MV-4-11 (cell line): ENCODE results near the gene STX16.

ENCODE experiments used
- DNase-seq: peaks from one replicate; lab custom pipeline; 2025; lab: John Stamatoyannopoulos, UW

The STX16 gene

DNA sequence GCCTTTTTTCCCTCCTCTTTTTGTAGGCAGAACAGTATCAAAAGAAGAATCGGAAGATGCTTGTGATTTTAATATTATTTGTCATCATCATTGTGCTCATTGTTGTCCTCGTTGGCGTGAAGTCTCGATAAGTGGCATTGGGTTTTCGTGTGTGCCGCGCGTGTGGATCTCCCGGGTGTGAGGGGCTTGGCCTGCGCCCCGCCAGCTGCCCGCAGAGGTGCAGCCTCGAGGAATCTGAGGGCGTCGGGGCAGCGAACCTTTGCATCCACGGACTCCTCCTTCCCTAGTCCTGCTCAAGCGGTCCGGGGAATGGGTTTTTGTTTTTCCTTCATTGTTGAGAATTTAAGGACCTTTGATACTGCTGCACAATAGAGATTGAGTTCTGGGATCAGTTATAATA, 25.1 kb downstream of the STX16 start:
- DNase-seq: no peak

DNA sequence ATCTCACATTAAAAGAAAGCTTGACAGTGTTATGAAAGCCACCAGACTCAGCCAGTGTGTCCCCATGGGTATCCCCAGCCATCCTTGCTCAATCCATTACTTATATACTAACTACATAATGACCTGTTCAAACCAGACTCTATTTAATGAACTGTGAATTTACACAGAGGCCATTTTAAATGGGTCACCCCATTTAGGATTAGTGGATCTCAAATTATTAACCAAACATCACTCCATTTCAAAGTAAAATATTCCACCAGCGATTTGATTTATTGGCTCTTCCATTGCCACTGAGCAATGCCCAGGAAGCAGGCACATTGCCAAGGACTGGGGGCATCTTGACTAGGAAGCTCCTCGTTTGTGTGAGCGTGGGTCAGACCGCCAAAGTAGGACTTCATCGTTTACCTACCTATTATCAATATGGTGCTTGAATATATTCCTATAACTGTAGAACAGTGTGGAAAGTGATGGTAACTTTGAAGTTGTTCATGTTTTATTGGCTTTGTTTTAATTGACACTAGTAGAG, 26.1 kb downstream of the STX16 start:
- no peak for DNase-seq

DNA sequence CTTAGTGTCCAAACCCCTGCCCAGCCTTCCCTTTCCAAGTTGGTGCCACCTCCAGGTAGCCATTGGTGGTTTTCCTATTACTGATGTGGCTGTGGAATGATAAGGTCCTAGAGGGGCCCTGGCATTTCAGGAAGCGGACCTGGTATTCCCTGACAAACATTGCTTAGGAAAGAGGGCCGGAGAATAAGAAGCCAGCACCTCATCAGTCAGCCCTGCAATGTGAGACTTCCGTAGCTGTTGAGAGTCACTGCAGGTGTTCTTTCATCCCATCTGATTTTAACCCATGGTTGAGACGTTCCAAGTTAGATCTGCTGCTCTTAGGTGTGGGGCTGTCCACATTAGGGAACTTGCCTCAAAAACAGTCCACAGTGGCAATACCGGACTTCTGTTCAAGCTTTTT, 26.7 kb downstream of the STX16 start:
- DNase-seq: no peak

DNA sequence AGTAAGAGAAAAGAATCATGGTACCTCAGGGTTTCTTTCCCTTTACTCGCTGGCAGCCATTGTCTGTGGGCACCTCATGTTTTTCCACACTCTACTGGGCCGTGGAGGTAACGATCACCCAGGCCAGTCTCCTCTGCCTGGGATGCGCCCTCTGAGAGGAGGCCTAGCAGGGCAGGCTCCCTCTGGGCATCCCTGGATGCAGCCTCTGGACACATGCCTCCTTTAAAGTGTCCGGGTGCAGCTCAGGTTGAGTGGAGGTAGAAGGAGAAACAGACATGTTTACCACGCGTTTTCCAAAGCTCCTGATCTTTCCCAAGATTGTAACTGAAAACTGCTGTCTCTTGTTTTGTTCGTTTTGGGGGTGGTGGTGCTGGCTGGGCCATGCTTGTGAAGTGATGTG, 27.7 kb downstream of the STX16 start:
- DNase-seq: no peak

DNA sequence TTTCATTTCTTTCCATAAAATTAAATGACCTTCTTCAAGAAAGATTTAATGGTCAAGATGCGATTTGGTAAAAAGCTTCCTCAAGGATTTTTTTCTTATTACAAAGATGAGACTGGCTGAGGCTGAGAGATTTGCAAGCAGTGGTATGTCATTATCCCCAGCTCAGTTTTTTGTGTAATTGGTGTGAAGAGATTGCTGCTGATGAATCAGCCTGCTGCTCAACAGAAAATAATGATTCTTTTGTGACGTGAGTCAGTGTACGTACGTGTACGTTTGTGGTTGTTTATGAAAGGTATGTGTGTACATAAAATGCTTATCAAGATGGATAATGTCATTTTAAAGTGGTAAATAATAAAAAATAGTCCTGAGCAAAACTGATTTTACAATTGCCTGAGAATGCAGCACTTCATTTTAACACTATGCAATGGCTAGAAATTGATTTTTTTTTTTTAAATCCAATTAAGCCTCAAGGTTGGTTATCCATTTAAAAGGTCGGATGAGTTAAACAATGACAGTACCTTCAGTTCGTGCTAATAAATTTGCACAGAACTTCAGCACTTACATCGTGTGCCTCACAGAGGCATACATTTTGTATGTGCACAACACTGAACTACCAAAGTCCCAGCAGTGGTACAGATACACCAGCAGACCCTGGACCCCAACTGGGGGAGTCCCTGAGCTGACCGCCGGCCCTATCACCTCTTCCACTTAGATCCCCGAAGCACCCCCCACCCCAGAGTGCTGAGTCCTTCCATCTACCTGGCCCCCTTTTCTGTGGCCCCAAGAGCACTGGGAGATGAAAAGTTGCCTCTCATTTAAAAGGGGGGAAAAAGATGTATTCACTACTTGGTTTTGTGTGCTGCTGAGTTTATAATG, 31.8 kb downstream of the STX16 start:
- DNase-seq: no peak

DNA sequence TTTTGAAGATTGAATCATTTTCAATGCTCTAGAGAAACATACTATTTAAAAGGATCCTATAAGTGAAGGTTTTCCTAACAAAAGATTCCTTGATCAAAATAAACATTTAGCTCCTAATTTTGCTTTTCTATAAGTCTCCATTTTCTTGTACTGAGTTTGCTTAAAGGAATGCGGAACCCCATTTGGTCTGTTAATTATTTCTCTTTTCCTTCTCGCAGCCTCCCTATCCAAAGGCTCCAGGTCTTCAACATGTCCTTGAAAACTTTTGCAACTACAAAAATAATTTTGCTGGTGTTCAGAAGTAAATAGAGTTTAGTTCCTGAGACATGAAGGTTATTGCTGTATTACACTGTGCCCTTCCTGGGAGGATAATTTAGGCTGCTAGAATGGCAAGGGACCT, 33.2 kb downstream of the STX16 start:
- no peak for DNase-seq

DNA sequence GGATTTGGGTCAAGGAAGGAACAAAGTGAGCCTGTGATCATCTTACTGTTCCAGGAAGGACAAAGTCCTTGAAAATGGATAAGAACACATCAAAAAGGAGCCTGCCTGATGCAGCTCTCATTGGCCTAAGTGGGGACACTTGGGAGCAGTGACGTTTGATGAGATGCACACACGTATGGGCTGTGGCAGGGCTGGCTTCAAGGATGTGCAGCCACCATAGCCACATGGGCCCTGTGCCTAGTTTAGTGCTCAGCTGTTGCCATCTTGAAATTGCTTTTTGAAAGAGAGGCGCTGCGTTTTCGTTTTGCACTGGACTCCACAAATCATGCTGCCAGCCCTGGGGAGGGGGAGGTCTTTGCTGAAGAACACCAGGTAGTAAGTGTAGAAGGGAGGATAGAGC, 34.9 kb downstream of the STX16 start:
- DNase-seq: no peak

DNA sequence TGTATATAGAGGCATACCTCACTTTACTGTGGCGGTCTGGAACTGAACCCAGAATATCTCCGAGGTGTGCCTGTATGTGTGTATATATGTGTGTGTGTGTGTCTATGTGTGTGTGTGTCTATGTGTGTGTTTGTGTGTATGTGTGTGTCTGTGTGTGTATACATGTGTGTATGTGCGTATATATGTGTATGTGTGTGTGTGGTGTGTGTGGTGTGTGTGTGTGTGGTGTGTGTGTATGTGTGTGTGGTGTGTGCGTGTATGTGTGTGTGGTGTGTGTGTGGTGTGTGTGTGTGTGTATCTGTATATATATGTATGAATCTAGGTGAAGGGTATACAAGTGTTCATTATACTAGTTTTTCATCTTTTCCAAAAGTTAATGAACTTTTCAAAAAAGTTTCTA, 37.3 kb downstream of the STX16 start:
- DNase-seq: no peak

DNA sequence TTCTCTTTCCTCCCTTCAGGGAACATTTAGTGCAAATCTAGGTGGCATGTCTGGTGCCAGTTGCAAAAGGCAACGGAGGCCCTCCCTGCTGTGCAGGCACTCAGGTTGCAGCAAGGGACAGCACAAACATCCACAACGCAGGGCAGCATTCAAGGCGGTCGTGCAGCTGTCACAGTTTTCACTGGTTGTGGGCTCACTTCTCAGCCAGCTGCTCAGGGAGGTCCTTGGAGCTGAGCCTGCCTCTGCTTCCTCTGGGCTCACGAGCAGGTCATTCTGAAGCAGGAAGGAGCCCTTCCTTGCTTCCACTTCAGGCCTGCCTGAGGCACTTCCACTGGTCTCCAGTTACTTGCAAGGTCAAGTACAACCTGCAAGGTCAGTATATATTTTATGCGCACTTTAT, 37.8 kb downstream of the STX16 start:
- peak; percentile 19 for DNase-seq

DNA sequence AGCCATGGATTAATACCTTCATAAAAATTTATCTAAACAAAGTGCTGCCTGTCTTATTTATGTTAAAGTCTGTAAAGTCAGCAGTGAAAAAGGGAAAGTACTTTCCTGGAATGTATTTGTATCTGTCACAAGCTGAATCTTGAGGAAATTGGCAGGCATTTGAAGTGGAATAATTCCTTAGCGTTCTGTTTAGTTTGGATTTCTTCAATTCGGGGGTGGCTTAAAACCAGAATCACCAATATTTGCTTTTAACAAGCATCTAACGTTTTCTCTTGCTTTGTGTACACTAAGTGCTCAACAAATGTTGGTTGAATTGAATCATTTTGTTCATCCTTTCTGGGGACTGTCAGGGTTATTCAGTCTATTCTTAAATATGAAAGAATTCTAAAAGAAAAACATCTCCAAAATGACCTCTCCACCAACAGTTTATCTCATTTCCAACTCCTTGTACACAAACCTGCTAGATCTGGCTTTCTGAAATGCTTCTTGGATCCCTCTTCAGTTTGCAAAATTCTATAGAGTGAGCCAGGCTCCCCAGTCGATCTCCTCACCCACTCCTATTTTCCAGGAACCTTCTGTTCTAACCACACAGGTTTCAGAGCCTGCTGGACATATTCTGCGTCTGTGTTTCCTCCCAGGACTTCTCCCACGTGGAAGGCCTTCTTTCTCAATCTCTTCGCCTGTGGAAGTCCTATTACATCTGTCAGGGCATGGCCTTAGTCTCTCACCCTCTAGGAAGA, 39.5 kb downstream of the STX16 start:
- DNase-seq: no peak

DNA sequence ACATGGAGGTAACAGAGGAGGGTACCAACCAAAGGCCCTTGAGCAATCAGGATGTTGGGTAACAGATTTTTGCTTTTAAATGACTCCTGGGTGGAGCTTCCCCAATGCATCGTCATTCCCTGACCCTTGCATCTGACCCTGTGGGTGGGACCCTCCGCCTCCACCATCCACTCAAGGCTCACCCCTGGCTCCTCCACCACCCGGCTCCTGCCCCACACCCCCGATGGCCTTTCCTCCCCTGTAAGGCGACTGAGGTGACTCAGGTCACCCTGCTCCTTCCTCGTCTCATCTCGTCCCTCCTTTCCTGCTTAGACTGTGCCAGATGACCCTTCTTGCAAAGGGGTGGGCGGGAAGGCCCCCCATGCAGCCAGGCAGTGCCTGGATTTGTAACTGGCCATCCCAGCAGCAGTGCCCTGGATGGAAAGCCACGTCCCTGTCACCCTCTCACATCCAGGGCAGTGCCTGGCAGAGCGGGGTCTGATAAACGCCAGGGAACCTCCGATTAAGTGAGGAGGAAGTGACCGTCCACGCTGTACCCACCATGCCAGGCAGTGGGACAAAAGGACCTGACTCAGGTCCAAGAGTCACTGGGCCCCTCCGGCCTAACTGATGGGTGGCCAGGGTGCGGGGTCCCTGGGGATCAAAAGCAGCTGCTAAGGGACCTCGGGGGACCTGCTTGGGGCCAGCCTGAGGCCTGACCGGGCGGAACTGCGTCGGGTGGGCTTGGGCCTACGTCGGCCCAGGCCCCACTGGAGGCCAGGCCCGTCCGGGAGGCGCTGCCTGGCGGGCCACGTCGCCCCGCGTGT, 40.9 kb downstream of the STX16 start:
- DNase-seq: peak; percentile 95

DNA sequence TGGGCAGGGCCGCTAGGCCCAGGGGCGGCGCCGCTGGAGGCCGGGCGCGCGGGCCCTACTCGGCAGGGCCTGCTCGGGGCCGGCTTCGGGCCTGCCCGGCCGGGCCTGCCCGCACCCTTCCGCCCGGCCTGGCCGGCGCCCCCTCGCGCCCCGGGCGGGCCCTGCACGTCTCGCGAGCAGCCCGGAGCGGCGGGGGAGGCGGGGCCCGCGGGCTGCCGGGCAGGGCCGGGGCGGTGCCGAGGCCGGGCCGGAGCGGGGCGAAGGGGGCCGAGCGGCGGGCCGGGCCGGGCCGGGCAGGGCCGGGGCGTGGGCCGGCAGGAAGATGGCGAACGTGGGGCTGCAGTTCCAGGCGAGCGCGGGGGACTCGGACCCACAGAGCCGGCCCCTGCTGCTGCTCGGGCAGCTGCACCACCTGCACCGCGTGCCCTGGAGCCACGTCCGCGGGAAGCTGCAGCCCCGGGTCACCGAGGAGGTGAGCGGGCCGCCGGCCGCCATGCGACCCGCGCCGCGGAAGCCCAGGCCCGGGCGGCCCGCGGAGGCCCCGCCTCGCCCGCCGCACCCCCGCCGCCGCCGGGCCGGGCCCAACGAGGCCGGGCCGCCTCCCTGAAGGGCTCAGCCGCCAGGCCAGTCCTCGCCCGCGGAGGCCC, 41.6 kb downstream of the STX16 start, which contains the start of gene NPEPL1:
Gene NPEPL1 (plus strand): TSS at position 222 of the 647 bp plus-strand sequence. CDS start 101 bp downstream, at position 323.
- peak; percentile 38 for DNase-seq

DNA sequence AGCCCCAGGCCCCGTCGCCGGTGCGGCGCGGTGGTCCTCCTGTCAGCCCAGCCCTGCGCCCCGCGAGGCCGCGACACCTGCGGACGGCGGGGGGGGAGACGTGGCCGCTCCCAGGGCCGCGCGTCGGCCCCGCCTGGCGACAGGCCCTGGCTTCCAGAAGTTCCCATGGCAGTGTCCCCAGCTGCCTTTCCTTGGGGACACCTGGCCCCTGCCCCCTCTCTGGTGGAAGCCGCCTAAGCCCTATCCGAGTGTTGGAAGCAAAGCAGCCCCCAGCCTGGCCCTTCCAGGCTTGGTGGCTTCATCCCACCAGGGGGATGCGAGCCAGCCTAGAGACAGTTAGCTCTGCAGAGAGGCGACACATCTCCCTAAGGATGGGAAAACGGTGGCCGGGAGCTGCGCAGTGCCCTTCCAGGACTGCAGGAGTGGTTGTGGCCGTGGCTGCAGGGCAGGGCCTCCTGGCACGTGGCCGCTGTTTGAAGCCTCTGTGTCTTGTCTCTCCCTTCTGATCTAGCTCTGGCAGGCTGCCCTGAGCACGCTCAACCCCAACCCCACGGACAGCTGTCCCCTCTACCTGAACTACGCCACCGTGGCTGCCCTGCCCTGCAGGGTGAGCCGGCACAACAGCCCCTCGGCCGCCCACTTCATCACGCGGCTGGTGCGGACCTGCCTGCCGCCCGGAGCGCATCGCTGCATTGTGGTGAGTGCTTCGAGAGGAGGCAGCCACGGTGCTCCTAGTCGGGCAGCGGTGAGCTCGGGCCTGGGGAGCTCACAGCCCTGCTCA, 42.3 kb downstream of the STX16 start:
- DNase-seq: peak; percentile 5

DNA sequence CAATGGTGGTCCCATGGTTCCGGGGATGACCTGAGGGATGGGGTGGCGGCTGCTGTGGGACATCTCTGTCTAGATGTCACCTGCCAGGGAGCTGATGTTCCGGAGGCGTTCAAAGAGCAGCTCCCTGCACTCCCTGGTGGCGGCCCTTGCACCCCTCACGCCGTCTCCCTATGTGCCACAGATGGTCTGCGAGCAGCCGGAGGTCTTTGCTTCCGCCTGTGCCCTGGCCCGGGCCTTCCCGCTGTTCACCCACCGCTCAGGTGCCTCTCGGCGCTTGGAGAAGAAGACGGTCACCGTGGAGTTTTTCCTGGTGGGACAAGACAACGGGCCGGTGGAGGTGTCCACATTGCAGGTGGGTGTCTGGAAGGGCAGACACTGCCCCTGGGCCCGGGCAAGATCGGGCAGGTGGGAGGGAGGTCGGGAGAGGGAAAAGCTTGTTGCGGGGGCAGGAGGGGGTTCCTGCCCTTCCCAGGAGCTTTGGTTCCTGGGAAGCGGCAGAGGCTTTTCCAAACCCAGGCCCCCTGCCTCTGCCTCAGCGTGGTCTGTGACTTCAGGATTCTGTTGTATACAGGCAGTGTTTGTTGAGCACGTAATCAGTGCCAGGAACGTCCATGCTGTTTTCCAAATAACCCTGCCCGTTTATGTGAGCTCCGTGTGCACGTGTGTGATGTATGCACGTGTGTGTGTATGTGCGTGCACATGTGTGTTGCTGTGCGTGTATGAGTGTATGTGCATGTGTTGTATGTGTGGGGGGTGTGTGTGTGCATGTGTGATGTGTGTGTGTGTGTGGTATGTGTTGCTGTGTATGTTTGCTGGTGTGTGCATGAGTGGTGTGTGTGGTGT, 43.4 kb downstream of the STX16 start:
- no peak for DNase-seq

DNA sequence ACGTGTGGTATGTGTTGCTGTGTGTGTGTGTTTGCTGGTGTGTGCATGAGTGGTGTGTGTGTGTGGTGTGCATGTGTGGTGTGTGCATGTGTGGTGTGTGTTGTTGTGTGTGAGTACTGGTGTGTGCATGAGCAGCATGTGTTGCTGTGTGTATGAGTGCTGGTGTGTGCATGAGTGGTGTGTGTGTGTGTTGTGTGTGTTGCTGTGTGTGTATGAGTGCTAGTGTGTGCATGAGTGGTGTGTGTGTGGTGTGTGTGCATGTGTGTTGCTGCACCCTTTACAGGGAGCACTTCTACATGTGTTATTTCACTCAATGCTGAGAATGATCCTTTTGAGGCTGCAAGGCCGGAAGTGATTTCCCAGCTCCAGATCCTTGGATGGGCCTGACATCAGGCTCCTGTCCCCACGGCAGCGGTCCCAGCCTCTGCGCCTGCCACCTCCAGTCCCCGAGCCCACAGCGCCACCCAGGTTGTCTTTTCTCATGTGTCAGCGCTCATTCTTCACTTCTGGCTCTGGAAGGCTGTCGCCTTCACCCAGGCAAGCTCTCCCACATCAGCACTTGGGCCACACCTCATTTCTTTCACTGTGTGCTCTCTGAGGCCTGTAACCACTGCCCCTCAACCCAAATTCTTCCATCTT, 44.1 kb downstream of the STX16 start:
- DNase-seq: no peak

DNA sequence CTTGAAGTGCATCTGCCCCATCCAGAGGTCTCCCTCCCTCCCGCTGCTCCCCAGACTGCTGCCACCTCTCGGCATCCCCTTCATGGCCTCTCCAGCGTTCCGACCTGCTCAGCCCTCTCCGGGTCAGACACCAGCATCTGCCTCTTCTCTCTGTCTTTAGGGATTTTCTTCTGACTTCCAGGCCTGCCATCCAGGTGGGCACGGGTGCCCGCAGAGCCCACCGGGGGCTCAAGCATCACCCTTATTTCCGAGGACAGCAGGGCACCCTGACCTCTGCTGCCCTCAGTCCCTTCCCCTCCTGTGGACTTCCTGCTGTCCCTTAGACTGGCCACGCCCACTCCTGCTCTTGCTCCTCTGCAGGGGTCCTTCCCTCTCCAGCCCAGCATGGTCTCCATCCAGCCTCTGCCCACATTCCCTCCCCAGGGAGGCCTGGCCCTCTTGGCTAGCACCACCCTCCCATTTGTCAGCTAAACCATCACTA, 44.9 kb downstream of the STX16 start:
- DNase-seq: no peak

DNA sequence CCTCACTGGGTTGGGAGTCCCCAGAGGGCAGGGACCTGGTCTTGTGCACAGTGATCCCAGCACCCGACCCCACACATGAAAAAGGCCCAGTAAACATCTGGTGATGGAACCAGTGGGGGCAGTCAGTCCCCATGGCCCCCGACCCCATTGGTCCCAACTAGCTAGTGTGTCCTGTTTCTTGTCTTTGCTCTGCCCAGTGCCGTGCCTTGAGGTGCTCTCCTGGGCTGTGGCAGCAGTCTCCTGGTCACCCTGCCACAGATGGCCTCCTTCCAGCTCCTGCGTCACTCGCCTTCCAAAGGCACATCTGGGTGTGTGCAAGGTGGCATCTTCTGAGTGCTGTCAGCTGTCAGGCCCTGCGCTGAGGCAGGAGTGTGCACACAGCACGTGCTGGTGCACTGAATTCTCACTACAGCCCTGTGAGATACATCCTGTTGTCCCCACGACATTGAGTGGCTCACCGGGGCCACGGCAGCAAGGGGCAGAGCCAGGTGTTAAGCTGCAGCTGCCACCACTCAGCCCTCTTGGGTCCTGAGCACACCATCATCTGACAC, 45.4 kb downstream of the STX16 start:
- DNase-seq: no peak

DNA sequence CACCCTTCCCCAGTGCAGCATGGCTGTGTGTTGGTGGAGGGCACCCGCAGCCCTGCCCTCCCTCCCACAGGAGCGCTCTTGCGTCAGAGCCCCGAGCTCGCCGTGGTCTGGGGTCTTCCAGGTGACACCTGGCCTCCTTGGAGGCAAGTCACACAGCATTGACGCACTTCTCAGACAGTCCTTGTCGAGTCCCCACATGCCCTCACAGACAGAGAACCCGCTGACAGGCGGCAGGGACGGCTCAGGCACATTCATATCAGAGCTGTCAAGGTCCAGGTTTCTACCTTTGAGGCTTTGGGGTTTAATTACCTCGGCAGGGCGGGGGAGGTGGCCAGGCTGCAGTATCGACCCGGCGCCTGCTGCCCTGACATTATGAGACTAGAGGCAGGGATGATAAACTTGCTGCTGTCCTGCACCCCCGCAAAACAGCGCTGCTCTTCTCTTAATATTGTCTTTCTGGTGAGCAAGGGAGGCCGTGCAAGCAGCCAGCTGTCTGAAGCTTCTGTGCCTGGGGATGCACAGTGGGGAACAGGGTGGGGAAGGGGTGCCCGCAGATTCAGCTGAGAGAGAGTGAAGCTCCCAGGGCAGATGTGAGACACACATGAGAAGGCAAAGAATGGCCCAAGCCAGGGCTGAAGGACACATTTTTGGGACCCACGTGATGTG, 46.3 kb downstream of the STX16 start:
- DNase-seq: no peak
